ENCODE measurements around the gene CCNYL1.

DNA sequence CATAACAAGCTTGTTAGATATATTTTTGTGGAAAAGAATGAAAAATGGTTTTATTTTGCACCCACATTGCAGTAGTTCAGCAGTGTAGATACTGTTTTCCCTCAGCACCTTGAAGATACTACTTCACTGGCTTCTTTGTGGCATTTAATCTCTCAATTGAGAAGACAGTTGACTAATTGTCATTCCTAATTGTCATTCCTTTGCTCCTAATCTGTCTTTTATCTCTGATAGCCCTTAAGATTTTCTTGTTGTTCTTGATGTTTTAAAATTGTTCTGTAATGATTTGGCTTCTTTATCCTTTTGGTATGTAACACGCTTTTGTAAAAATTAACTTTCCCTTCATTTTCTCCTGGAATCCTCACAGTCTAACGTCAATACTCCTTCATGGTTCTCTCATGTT is 38.0 kb upstream of the CCNYL1 start:
- TF ChIP-seq, protein P1, sequence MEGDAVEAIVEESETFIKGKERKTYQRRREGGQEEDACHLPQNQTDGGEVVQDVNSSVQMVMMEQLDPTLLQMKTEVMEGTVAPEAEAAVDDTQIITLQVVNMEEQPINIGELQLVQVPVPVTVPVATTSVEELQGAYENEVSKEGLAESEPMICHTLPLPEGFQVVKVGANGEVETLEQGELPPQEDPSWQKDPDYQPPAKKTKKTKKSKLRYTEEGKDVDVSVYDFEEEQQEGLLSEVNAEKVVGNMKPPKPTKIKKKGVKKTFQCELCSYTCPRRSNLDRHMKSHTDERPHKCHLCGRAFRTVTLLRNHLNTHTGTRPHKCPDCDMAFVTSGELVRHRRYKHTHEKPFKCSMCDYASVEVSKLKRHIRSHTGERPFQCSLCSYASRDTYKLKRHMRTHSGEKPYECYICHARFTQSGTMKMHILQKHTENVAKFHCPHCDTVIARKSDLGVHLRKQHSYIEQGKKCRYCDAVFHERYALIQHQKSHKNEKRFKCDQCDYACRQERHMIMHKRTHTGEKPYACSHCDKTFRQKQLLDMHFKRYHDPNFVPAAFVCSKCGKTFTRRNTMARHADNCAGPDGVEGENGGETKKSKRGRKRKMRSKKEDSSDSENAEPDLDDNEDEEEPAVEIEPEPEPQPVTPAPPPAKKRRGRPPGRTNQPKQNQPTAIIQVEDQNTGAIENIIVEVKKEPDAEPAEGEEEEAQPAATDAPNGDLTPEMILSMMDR (conservative IDR thresholded peaks at IDR 0.05; ENCODE audit: low read length) = no peak
- TF ChIP-seq EZH2phosphoT487 (IDR thresholded peaks at IDR 0.05; ENCODE audit: borderline replicate concordance, low read depth, low read length) = no peak
